SU-DHL-6 (cell line): ENCODE measurements around the gene PTBP3.

Source experiments
- CTCF ChIP-seq: fragments of 200-600 bp; sonication (generic); IDR thresholded peaks from one replicate; pipeline ENCODE4 v1.5.1; 2017; ENCODE audit warnings: antibody characterized with exemption, mild to moderate bottlenecking, low read length, moderate library complexity; ENCODE audit not compliant: insufficient read depth, poor library complexity, severe bottlenecking
- EZH2phosphoT487 ChIP-seq: fragments of 200-600 bp; sonication (generic), shearing (Covaris generic); conservative IDR thresholded peaks from 2 replicates; pipeline ENCODE4 v1.6.1; 2018; ENCODE audit warnings: mild to moderate bottlenecking, antibody characterized with exemption, low read length, moderate library complexity, mixed read lengths

- TF ChIP-seq CTCF (no peak), EZH2phosphoT487 (no peak)
Measured at GRCh38 chr9:112245126-112245525, 88.3 kb downstream of the PTBP3 start.
